H9 (cell line): ENCODE results near the gene SEC22A. TPM values are rescaled to one million over a fixed set of nuclear protein-coding genes. Genes with fewer than 3 reads are reported as not detected.

Source experiments
- DNase-seq: peaks from one replicate; pipeline ENCODE4 v3.0.0-alpha.2; 2017
- H2AFZ ChIP-seq: one replicate; pipeline ENCODE4 v1.6.1; 2013; ENCODE audit warnings: mild to moderate bottlenecking, low read length, control low read depth, moderate library complexity
- H2AK5ac ChIP-seq: 2 replicates; pipeline ENCODE4 v1.6.1; 2013; ENCODE audit warnings: low read length, control low read depth, mixed read lengths; ENCODE audit not compliant: insufficient read length
- H2BK120ac ChIP-seq: one replicate; pipeline ENCODE4 v1.6.1; 2013; ENCODE audit warnings: low read depth, mild to moderate bottlenecking, low read length, control low read depth, inconsistent platforms; ENCODE audit not compliant: poor library complexity, severe bottlenecking
- H2BK12ac ChIP-seq: 2 replicates; pipeline ENCODE4 v1.6.1; 2013; ENCODE audit warnings: low read length, control low read depth, mixed read lengths, low read depth; ENCODE audit not compliant: insufficient read length
- H2BK15ac ChIP-seq: 2 replicates; pipeline ENCODE4 v1.6.1; 2013; ENCODE audit warnings: low read depth, low read length, control low read depth
- H2BK20ac ChIP-seq: one replicate; pipeline ENCODE4 v1.6.1; 2013; ENCODE audit warnings: low read depth, mild to moderate bottlenecking, low read length, control low read depth, inconsistent platforms; ENCODE audit not compliant: poor library complexity, severe bottlenecking
- H2BK5ac ChIP-seq: 2 replicates; pipeline ENCODE4 v1.6.1; 2013; ENCODE audit warnings: low read length, control low read depth, mixed read lengths; ENCODE audit not compliant: insufficient read length
- H3K14ac ChIP-seq: 2 replicates; pipeline ENCODE4 v1.6.1; 2013; ENCODE audit warnings: low read length, control low read depth; ENCODE audit not compliant: insufficient read depth
- H3K18ac ChIP-seq: 2 replicates; pipeline ENCODE4 v1.6.1; 2013; ENCODE audit warnings: low read depth, mild to moderate bottlenecking, mixed read lengths, low read length, control low read depth; ENCODE audit not compliant: insufficient read length
- H3K23ac ChIP-seq: 2 replicates; pipeline ENCODE4 v1.6.1; 2013; ENCODE audit warnings: low read length, control low read depth, mixed read lengths, low read depth; ENCODE audit not compliant: insufficient read length
- H3K23me2 ChIP-seq: 2 replicates; pipeline ENCODE4 v1.6.1; 2013; ENCODE audit warnings: low read depth, mild to moderate bottlenecking, mixed read lengths, low read length, control low read depth; ENCODE audit not compliant: insufficient read length, poor library complexity, severe bottlenecking
- H3K27ac ChIP-seq: 2 replicates; pipeline ENCODE4 v1.5.1; 2013; ENCODE audit warnings: low read length, control low read depth, mixed read lengths, low read depth; ENCODE audit not compliant: insufficient read length
- H3K27me3 ChIP-seq: 2 replicates; pipeline ENCODE4 v1.6.1; 2013; ENCODE audit warnings: low read length, control low read depth, inconsistent platforms; ENCODE audit not compliant: insufficient read depth
- H3K4ac ChIP-seq: 2 replicates; pipeline ENCODE4 v1.6.1; 2013; ENCODE audit warnings: low read depth, mild to moderate bottlenecking, control low read depth, inconsistent platforms, low read length, moderate library complexity
- H3K4me1 ChIP-seq: 2 replicates; pipeline ENCODE4 v1.6.1; 2013; ENCODE audit warnings: low read length, control low read depth, inconsistent platforms; ENCODE audit not compliant: insufficient read depth
- H3K4me2 ChIP-seq: 2 replicates; pipeline ENCODE4 v1.6.1; 2013; ENCODE audit warnings: low read length, control low read depth, mixed read lengths; ENCODE audit not compliant: insufficient read length, insufficient read depth
- H3K56ac ChIP-seq: 2 replicates; pipeline ENCODE4 v1.6.1; 2013; ENCODE audit warnings: low read depth, mild to moderate bottlenecking, mixed read lengths, low read length, control low read depth; ENCODE audit not compliant: insufficient read length
- H3K79me1 ChIP-seq: 2 replicates; pipeline ENCODE4 v1.6.1; 2013; ENCODE audit warnings: low read depth, mild to moderate bottlenecking, moderate library complexity, low read length, control low read depth, inconsistent platforms; ENCODE audit not compliant: insufficient read depth, poor library complexity, severe bottlenecking
- H3K79me2 ChIP-seq: 2 replicates; pipeline ENCODE4 v1.6.1; 2013; ENCODE audit warnings: low read length, control low read depth, inconsistent platforms; ENCODE audit not compliant: insufficient read depth
- H3K9ac ChIP-seq: 2 replicates; pipeline ENCODE4 v1.6.1; 2013; ENCODE audit warnings: low read length, control low read depth, mixed read lengths; ENCODE audit not compliant: insufficient read length; ENCODE audit errors: extremely low read depth
- H3K9me3 ChIP-seq: one replicate; pipeline ENCODE4 v1.6.1; 2013; ENCODE audit warnings: low read depth, low read length, inconsistent platforms; ENCODE audit not compliant: control insufficient read depth
- H3T11ph ChIP-seq: one replicate; pipeline ENCODE4 v1.6.1; 2013; ENCODE audit warnings: mild to moderate bottlenecking, low read length, control low read depth, inconsistent platforms
- H4K20me1 ChIP-seq: one replicate; pipeline ENCODE4 v1.6.1; 2013; ENCODE audit not compliant: control insufficient read depth, insufficient read length, insufficient read depth
- H4K5ac ChIP-seq: 2 replicates; pipeline ENCODE4 v1.6.1; 2013; ENCODE audit warnings: low read depth, mild to moderate bottlenecking, mixed read lengths, low read length, control low read depth; ENCODE audit not compliant: insufficient read length
- H4K8ac ChIP-seq: replicated peaks from 2 replicates; pipeline ENCODE4 v1.6.1; 2013; ENCODE audit warnings: low read length, control low read depth, mixed read lengths, low read depth; ENCODE audit not compliant: insufficient read length
- H4K91ac ChIP-seq: 2 replicates; pipeline ENCODE4 v1.6.1; 2013; ENCODE audit warnings: low read depth, mild to moderate bottlenecking, moderate library complexity, mixed read lengths, low read length, control low read depth; ENCODE audit not compliant: insufficient read length
- H3K27ac Mint-ChIP-seq, 3 experiments: 2 replicates in 2 of 3; 3 replicates in 1 of 3; pipeline ENCODE4 v1.8.0; 2020 to 2021; ENCODE audit warnings: mixed read lengths in 3 of 3, mild to moderate bottlenecking in 1 of 3, moderate library complexity in 1 of 3
- H3K27me3 Mint-ChIP-seq: 2 replicates; pipeline ENCODE4 v1.8.0; 2021; ENCODE audit warnings: low read depth, mild to moderate bottlenecking, moderate library complexity, mixed read lengths
- H3K36me3 Mint-ChIP-seq, 3 experiments: 2 replicates in 2 of 3; 3 replicates in 1 of 3; pipeline ENCODE4 v1.8.0; 2020 to 2021; ENCODE audit warnings: low read depth in 3 of 3, mixed read lengths in 3 of 3; ENCODE audit not compliant: insufficient read depth in 1 of 3
- H3K4me1 Mint-ChIP-seq, 2 experiments: 2 replicates each; pipeline ENCODE4 v1.8.0; 2020; ENCODE audit warnings: mixed read lengths in 2 of 2
- H3K4me3 Mint-ChIP-seq, 2 experiments: 2 replicates in 1 of 2; 3 replicates in 1 of 2; pipeline ENCODE4 v1.8.0; 2020 to 2021; ENCODE audit warnings: mild to moderate bottlenecking in 2 of 2, mixed read lengths in 2 of 2, moderate library complexity in 1 of 2
- H3K9me3 Mint-ChIP-seq, 2 experiments: 2 replicates in 1 of 2; 3 replicates in 1 of 2; pipeline ENCODE4 v1.8.0; 2020; ENCODE audit warnings: mild to moderate bottlenecking in 2 of 2, mixed read lengths in 2 of 2, moderate library complexity in 1 of 2
- CTCF ChIP-seq: fragments of 200-600 bp; sonication (generic); conservative IDR thresholded peaks from 3 replicates; pipeline ENCODE4 v1.8.0; 2021; ENCODE audit warnings: antibody characterized with exemption, mild to moderate bottlenecking
- WGBS: extraction: QIAGEN DNeasy Blood & Tissue Kit; methylation state at CpG from one replicate; pipeline ENCODE4 v1.1.7; 2013; ENCODE audit warnings: missing lambda C conversion rate, low lambda C conversion rate, mixed read lengths; ENCODE audit not compliant: insufficient read length; ENCODE audit errors: extremely low coverage; 5-methylcytosine and 5-hydroxymethylcytosine counted together
- total RNA-seq: library from RNA; stranded (reverse); gene quantifications from 2 replicates; pipeline ENCODE4 v1.2.1, GENCODE V29; 2021

Gene SEC22A
- total RNA-seq, 1 experiment from 2014 or later = 9.9 TPM

- H3K4me1 Mint-ChIP-seq = peaks cover 0 to 3% of the 10 kb centered on the region in 2 experiments; a peak in 1 of 4 replicates
- TF ChIP-seq CTCF = peak; percentile 56
- Histone ChIP-seq H4K5ac (no peak overlapping the region), H3K4me1 (no peaks in the 10 kb centered on the region; the same call in 1 of the 2 replicates), H2BK12ac (no peak overlapping the region), H3K56ac (no peak overlapping the region), H3K18ac (no peak overlapping the region), H3K79me2 (no peaks in the 10 kb centered on the region), H3K79me1 (no peaks in the 10 kb centered on the region), H2BK20ac (no peak overlapping the region), H3K27me3 (no peaks in the 10 kb centered on the region), H4K91ac (no peak overlapping the region), H4K8ac (no peak overlapping the region), H3K14ac (no peak overlapping the region), H3K9me3 (no peaks in the 10 kb centered on the region), H2AFZ (no peak overlapping the region), H3K23me2 (no peaks in the 10 kb centered on the region), H2BK5ac (no peak overlapping the region), H2BK120ac (no peak overlapping the region), H3T11ph (no peak overlapping the region), H3K9ac (no peak overlapping the region), H4K20me1 (no peaks in the 10 kb centered on the region), H3K23ac (no peak overlapping the region), H3K27ac (no peak overlapping the region), H2BK15ac (no peak overlapping the region), H3K4me2 (no peak overlapping the region), H3K4ac (no peak overlapping the region), H2AK5ac (no peak overlapping the region)
- no peaks in the 10 kb centered on the region for H3K36me3 Mint-ChIP-seq
- DNase-seq = no peak
- H3K27ac Mint-ChIP-seq = no peak overlapping the region
- H3K27me3 Mint-ChIP-seq = no peaks in the 10 kb centered on the region
- WGBS = no CpG with 5 or more reads among the region's 3 CpGs
- no peaks in the 10 kb centered on the region for H3K9me3 Mint-ChIP-seq
- no peak overlapping the region for H3K4me3 Mint-ChIP-seq
Observed at GRCh38 chr3:123258811-123259420, 57.2 kb downstream of the SEC22A start.
